HL-60 (cell line): ENCODE measurements around the gene DLX1.

Source experiments
- DNase-seq, 2 experiments: peaks; one replicate each; pipeline ENCODE4 v3.0.0-alpha.2; 2010 to 2020; ENCODE audit warnings: low read depth in 1 of 2, low spot score in 1 of 2
- H3K27ac ChIP-seq: fragments of 250-450 bp; sonication (Bioruptor Pico); replicated peaks from 2 replicates; pipeline ENCODE4 v1.5.1; 2020; ENCODE audit warnings: mild to moderate bottlenecking, moderate library complexity
- H3K27me3 ChIP-seq: fragments of 250-450 bp; sonication (Bioruptor Pico); 2 replicates; pipeline ENCODE4 v1.5.1; 2021; ENCODE audit warnings: mild to moderate bottlenecking, moderate library complexity; ENCODE audit not compliant: insufficient read depth, poor library complexity, severe bottlenecking
- H3K4me3 ChIP-seq: replicated peaks from 2 replicates; pipeline ENCODE4 v1.5.1; 2011; ENCODE audit warnings: mild to moderate bottlenecking, control low read depth, low read length; ENCODE audit not compliant: insufficient read depth
- GABPA ChIP-seq: IDR thresholded peaks from 2 replicates; pipeline ENCODE4 v1.6.1; 2012; ENCODE audit warnings: low read depth
- POLR2AphosphoS5 ChIP-seq: IDR thresholded peaks from 2 replicates; pipeline ENCODE4 v1.6.1; 2012; ENCODE audit warnings: low read depth
- SPI1 ChIP-seq: IDR thresholded peaks from 2 replicates; pipeline ENCODE4 v1.6.1; 2012; ENCODE audit warnings: low read depth, mild to moderate bottlenecking, borderline replicate concordance
- TF ChIP-seq, protein P1 (sequence below): IDR thresholded peaks from one replicate; pipeline ENCODE4 v1.5.1; 2011; ENCODE audit warnings: low read length, control low read depth, inconsistent platforms; ENCODE audit not compliant: insufficient read depth
- TF ChIP-seq, protein P2 (sequence below): IDR thresholded peaks from 2 replicates; pipeline ENCODE4 v1.6.1; 2012; ENCODE audit warnings: low read depth; ENCODE audit not compliant: insufficient replicate concordance

Gene DLX1

DNA sequence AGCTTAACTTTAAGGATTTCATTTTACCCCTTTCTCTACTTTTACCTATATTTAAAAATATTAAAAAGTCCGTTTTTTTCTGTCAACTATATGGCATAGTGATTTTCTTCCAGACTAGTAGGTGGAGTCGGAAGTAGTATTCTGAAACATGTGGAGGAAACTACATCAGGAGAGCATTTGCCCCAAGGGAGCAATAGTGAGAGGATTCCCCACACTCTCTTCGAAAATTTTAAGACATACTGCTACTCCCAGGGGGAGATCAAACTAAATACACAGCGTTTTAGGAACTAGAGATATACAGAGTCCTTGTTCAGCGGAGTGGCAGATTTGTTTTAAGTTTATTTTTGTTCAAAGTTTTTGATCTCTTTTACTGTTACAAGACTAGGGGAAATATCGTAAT is 45.0 kb upstream of the DLX1 start:
- Histone ChIP-seq H3K27me3 (no peaks in the 10 kb centered on the region), H3K27ac (no peak overlapping the region), H3K4me3 (no peak overlapping the region)
- no peak for DNase-seq
- no peak for TF ChIP-seq POLR2AphosphoS5
- no peak for TF ChIP-seq GABPA
- TF ChIP-seq SPI1 = no peak
- TF ChIP-seq, protein P1, sequence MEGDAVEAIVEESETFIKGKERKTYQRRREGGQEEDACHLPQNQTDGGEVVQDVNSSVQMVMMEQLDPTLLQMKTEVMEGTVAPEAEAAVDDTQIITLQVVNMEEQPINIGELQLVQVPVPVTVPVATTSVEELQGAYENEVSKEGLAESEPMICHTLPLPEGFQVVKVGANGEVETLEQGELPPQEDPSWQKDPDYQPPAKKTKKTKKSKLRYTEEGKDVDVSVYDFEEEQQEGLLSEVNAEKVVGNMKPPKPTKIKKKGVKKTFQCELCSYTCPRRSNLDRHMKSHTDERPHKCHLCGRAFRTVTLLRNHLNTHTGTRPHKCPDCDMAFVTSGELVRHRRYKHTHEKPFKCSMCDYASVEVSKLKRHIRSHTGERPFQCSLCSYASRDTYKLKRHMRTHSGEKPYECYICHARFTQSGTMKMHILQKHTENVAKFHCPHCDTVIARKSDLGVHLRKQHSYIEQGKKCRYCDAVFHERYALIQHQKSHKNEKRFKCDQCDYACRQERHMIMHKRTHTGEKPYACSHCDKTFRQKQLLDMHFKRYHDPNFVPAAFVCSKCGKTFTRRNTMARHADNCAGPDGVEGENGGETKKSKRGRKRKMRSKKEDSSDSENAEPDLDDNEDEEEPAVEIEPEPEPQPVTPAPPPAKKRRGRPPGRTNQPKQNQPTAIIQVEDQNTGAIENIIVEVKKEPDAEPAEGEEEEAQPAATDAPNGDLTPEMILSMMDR = no peak
- TF ChIP-seq, protein P2, sequence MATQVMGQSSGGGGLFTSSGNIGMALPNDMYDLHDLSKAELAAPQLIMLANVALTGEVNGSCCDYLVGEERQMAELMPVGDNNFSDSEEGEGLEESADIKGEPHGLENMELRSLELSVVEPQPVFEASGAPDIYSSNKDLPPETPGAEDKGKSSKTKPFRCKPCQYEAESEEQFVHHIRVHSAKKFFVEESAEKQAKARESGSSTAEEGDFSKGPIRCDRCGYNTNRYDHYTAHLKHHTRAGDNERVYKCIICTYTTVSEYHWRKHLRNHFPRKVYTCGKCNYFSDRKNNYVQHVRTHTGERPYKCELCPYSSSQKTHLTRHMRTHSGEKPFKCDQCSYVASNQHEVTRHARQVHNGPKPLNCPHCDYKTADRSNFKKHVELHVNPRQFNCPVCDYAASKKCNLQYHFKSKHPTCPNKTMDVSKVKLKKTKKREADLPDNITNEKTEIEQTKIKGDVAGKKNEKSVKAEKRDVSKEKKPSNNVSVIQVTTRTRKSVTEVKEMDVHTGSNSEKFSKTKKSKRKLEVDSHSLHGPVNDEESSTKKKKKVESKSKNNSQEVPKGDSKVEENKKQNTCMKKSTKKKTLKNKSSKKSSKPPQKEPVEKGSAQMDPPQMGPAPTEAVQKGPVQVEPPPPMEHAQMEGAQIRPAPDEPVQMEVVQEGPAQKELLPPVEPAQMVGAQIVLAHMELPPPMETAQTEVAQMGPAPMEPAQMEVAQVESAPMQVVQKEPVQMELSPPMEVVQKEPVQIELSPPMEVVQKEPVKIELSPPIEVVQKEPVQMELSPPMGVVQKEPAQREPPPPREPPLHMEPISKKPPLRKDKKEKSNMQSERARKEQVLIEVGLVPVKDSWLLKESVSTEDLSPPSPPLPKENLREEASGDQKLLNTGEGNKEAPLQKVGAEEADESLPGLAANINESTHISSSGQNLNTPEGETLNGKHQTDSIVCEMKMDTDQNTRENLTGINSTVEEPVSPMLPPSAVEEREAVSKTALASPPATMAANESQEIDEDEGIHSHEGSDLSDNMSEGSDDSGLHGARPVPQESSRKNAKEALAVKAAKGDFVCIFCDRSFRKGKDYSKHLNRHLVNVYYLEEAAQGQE = no peak

DNA sequence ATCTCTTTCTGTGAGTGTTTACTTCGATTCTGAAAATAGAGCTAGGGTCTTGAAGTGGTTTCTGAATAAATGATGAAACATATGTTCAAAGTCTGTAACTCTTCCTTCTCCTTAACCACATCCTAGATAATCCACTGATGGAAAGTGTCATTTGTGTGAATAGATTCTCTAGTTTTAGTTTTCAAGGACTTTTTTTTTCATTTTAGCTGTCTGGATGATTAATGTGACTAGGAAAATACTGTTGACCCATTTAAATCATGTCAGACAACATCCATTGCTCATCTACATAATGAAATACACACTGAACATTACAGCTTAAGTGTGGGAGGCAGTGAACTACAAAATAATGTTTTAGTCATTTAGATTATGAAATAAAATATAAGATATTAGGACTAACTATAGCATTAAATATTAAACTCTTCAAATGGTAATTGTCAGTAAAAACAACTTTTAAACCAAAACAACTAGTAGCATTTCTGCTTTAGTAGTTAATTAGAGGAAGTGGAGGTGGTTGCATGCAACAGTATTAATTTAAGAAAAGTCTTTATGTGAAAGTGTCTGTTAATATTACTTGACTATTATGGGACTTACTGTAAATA is 39.1 kb upstream of the DLX1 start:
- TF ChIP-seq, protein P1 = no peak
- TF ChIP-seq GABPA (no peak), SPI1 (peak; percentile 61), POLR2AphosphoS5 (no peak)
- TF ChIP-seq, protein P2 = no peak
- H3K27ac ChIP-seq = no peak overlapping the region
- no peaks in the 10 kb centered on the region for H3K27me3 ChIP-seq
- no peak for DNase-seq
- H3K4me3 ChIP-seq = no peak overlapping the region

DNA sequence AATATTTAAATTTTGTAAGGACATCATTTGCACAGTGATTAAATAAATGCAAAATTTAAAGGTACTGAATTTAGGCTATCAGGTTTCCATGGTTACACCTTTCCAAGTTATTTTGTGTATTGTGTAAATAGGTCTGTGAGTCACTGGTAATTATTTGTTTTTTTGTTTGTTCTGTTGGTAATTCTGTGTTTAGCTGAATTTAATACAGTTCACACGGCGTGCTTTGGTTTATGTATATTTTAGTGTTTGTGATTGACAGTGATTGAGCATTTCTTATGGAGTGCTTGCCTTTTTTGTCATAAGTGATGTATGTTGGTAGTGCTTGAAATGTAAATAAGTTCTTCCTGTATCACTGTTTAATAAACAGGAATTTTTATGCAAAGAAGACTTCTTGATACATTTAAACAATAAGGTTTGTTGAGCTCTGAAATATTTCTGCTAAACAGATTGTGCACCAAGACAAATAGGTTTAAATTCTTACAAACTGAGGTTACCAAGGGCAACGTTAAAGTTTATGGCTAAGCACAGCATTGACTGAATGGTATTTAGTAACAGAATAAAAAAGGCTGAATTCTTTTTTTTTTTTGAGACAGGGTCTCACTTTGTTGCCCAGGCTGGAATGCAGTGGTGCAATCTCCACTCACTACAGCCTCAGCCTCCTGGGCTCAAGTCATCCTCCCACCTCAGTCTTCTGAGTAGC is 38.3 kb upstream of the DLX1 start:
- Histone ChIP-seq H3K27me3 (no peaks in the 10 kb centered on the region), H3K4me3 (no peak overlapping the region), H3K27ac (no peak overlapping the region)
- DNase-seq = no peak
- TF ChIP-seq, protein P2 = no peak
- TF ChIP-seq SPI1 (no peak), GABPA (no peak), POLR2AphosphoS5 (no peak)
- TF ChIP-seq, protein P1 = no peak
